ENCODE data around the gene MCM3.

- TF ChIP-seq TAF1 (IDR thresholded peaks at IDR 0.05; ENCODE audit: borderline replicate concordance, insufficient read depth, low read length) (no peak), SIN3A (IDR thresholded peaks at IDR 0.05; ENCODE audit: borderline replicate concordance, insufficient read depth, low read length) (no peak), REST (IDR thresholded peaks at IDR 0.05; ENCODE audit: insufficient read depth in 1 of 2, low read depth in 2 of 2, low read length in 2 of 2) (no peak)
Observed at GRCh38 chr6:52217761-52218160, 66.8 kb downstream of the MCM3 start.

All from PFSK-1 (cell line).